HT-29 (cell line): Measurements from ENCODE around the gene NLRP2B. TPM values are rescaled to one million over a fixed set of nuclear protein-coding genes. Genes with fewer than 3 reads are reported as not detected.
"Not testable (repeated sequence)": the region's sequence is repeated elsewhere in the genome, so short reads cannot be mapped to it uniquely, and the experiment has no call there.

Source experiments
- DNase-seq: peaks from one replicate; pipeline ENCODE4 v3.0.0-alpha.2; 2015; ENCODE audit warnings: low spot score
- total RNA-seq: library from RNA; depleted of rRNA; stranded (reverse); fragments of >200 nt; shearing (Covaris generic); gene quantifications from 2 replicates; pipeline ENCODE4 v1.2.3, GENCODE V29; 2014; rRNA removed

NLRP2B gene
- not detected in 2 replicates for total RNA-seq

- no peak for DNase-seq
These were observed at the start of gene NLRP2B for GRCh38 chrX:57680160-57680559. TSS of gene NLRP2B (minus strand) at chrX:57680260.

- not testable (repeated sequence) for DNase-seq
These were observed 45.9 kb upstream of the NLRP2B start for GRCh38 chrX:57725995-57726394.

- no peak for DNase-seq
These were observed 1.3 kb upstream of the NLRP2B start for GRCh38 chrX:57681341-57681740.

- DNase-seq = no peak
These were observed 1.2 kb downstream of the NLRP2B start for GRCh38 chrX:57678686-57679428.

- no peak for DNase-seq
These were observed 2.8 kb downstream of the NLRP2B start for GRCh38 chrX:57677132-57677858.

GRCh38 chrX:57675320-57675719, 4.7 kb downstream of the NLRP2B start:
- no peak for DNase-seq

- DNase-seq = no peak
These were observed 5.2 kb downstream of the NLRP2B start for GRCh38 chrX:57674861-57675260.

GRCh38 chrX:57669961-57670360, 10.1 kb downstream of the NLRP2B start:
- no peak for DNase-seq

- DNase-seq = no peak
These were observed 13.1 kb downstream of the NLRP2B start for GRCh38 chrX:57667010-57667409.

GRCh38 chrX:57655065-57655464, 25.0 kb downstream of the NLRP2B start:
- DNase-seq = no peak

- no peak for DNase-seq
These were observed 27.4 kb downstream of the NLRP2B start for GRCh38 chrX:57652705-57653104.

- DNase-seq = no peak
These were observed 28.7 kb downstream of the NLRP2B start for GRCh38 chrX:57651169-57651919.

- DNase-seq = no peak
These were observed 33.0 kb downstream of the NLRP2B start for GRCh38 chrX:57647020-57647419.

- DNase-seq = no peak
These were observed 36.4 kb downstream of the NLRP2B start for GRCh38 chrX:57643698-57644097.

GRCh38 chrX:57641338-57641737, 38.7 kb downstream of the NLRP2B start:
- DNase-seq = no peak

GRCh38 chrX:57640674-57641016, 39.4 kb downstream of the NLRP2B start:
- DNase-seq = no peak

GRCh38 chrX:57629438-57629837, 50.6 kb downstream of the NLRP2B start:
- not testable (repeated sequence) for DNase-seq

Other genes with a start within 250 kb of the NLRP2B start
- 0.03 TPM in 1 of 2 replicates, not detected in the other for gene ZXDB, start 88.2 kb downstream of the NLRP2B start, total RNA-seq
- 1.9 and 2.1 TPM in 2 replicates for gene ZXDA, start 230.2 kb upstream of the NLRP2B start, total RNA-seq